Activated T-cell treated with anti-CD3 and anti-CD28 coated beads, Interleukin-2, amount 50 U/mL, for 24 hours (primary cell): ENCODE measurements around the gene RNPS1.
A peak's percentile ranks its signal among the peaks of the same experiment; 100 is the strongest.

Experiments
- DNase-seq: peaks from one replicate; pipeline ENCODE4 v3.0.0-alpha.2; 2020
- H3K27ac Mint-ChIP-seq: 2 replicates; pipeline ENCODE4 v1.8.0; 2020; ENCODE audit warnings: mild to moderate bottlenecking, mixed read lengths
- H3K27me3 Mint-ChIP-seq: 2 replicates; pipeline ENCODE4 v1.8.0; 2020; ENCODE audit warnings: mixed read lengths
- H3K36me3 Mint-ChIP-seq: 2 replicates; pipeline ENCODE4 v1.8.0; 2020; ENCODE audit warnings: low read depth, mixed read lengths
- H3K4me1 Mint-ChIP-seq: 2 replicates; pipeline ENCODE4 v1.8.0; 2020; ENCODE audit warnings: low read depth, mixed read lengths
- H3K4me3 Mint-ChIP-seq: 2 replicates; pipeline ENCODE4 v1.8.0; 2020; ENCODE audit warnings: mild to moderate bottlenecking, moderate library complexity, mixed read lengths
- H3K9me3 Mint-ChIP-seq: 2 replicates; pipeline ENCODE4 v1.8.0; 2020; ENCODE audit warnings: mixed read lengths

The RNPS1 gene

DNA sequence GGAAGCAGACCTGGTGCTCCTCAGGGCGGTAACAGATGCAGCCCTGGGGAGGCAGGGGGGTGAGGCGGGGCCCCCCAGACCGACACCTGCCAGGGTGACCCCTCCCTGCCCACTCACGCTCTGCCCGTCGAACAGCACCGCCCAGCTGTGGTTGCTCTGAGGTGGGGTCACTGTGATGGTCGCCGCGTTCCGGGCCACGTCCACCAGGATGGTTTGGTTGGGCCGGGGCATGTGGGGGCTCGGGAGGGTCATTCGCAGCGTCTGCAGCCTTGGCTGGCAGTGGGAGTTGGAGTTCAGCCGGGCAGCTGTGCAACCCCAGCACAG, 58.0 kb downstream of the RNPS1 start:
- DNase-seq, result no peak
- Mint-ChIP-seq H3K9me3 (no peaks in the 10 kb centered on the region), H3K4me3 (no peak overlapping the region), H3K36me3 (peaks cover 70% of the 10 kb centered on the region), H3K4me1 (peaks cover 37% of the 10 kb centered on the region), H3K27me3 (no peaks in the 10 kb centered on the region), H3K27ac (no peak overlapping the region)

GRCh38 chr16:2209258-2210008, 58.5 kb downstream of the RNPS1 start:
- Mint-ChIP-seq H3K9me3 (no peaks in the 10 kb centered on the region), H3K27me3 (no peaks in the 10 kb centered on the region), H3K4me3 (no peak overlapping the region), H3K4me1 (peaks cover 41% of the 10 kb centered on the region), H3K27ac (no peak overlapping the region), H3K36me3 (peaks cover 70% of the 10 kb centered on the region)
- no peak for DNase-seq

GRCh38 chr16:2208772-2209171, 59.2 kb downstream of the RNPS1 start:
- Mint-ChIP-seq H3K27ac (no peak overlapping the region), H3K4me3 (no peak overlapping the region), H3K4me1 (peaks cover 43% of the 10 kb centered on the region), H3K36me3 (peaks cover 70% of the 10 kb centered on the region), H3K9me3 (no peaks in the 10 kb centered on the region), H3K27me3 (no peaks in the 10 kb centered on the region)
- DNase-seq, result no peak

DNA sequence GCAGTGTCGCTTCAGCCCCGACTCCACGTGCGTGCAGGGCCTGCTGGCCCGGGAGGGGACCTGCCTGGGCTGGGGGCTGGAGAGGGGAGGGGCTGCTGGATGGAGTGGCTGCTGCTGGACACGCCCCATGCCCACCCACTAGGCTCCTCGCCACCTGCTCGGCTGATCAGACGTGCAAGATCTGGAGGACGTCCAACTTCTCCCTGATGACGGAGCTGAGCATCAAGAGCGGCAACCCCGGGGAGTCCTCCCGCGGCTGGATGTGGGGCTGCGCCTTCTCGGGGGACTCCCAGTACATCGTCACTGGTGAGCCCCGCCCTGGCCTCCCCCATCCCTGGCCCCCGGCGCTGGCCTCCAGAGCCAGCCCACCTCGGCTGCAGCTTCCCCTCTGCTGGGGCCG, 59.6 kb downstream of the RNPS1 start:
- Mint-ChIP-seq H3K4me3 (peak overlapping the region; percentile 91), H3K4me1 (peaks cover 42% of the 10 kb centered on the region), H3K27ac (no peak overlapping the region), H3K36me3 (peaks cover 66% of the 10 kb centered on the region), H3K9me3 (no peaks in the 10 kb centered on the region), H3K27me3 (no peaks in the 10 kb centered on the region)
- no peak for DNase-seq

DNA sequence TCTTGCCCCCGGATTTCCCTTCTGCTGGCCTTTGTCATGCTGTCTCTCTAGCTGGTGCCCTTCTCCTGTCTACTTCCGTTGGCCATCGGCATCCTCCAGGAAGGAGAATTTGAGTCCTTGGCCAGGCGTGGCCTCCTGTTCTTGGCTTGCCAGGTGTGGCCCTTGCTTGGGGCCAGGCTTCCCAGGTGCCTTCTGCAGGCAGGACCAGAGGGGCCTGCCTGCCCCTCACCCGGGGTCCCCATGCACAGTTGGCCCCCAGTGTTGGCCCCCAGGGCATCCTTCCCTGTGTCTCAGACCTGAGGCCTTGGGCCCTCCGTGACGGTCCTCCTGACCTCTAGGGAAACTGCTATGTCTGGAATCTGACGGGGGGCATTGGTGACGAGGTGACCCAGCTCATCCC, 60.1 kb downstream of the RNPS1 start:
- no peak for DNase-seq
- no peaks in the 10 kb centered on the region for H3K27me3 Mint-ChIP-seq
- H3K9me3 Mint-ChIP-seq, result no peaks in the 10 kb centered on the region
- H3K4me3 Mint-ChIP-seq, result peak overlapping the region; percentile 91
- H3K27ac Mint-ChIP-seq, result peak overlapping the region; percentile 78
- H3K4me1 Mint-ChIP-seq, result peaks cover 38% of the 10 kb centered on the region
- peaks cover 61% of the 10 kb centered on the region for H3K36me3 Mint-ChIP-seq

- Mint-ChIP-seq H3K27me3 (no peaks in the 10 kb centered on the region), H3K9me3 (no peaks in the 10 kb centered on the region), H3K4me3 (peak overlapping the region; percentile 91), H3K36me3 (peaks cover 52% of the 10 kb centered on the region), H3K4me1 (peaks cover 30% of the 10 kb centered on the region), H3K27ac (peak overlapping the region; percentile 91)
- no peak for DNase-seq
Observed at GRCh38 chr16:2206780-2207433, 61.0 kb downstream of the RNPS1 start.

DNA sequence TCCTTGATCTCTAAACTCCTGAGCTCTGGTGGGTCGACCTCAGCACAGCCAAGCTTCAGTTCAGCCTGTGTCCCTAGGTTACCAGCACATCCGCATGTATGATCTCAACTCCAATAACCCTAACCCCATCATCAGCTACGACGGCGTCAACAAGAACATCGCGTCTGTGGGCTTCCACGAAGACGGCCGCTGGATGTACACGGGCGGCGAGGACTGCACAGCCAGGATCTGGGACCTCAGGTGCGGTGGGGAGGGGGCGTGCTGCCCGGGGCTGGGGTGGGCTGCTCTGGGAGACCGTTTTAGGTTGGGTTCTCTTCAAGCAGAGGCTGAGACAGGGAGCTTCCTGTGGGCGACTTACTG, 61.5 kb downstream of the RNPS1 start:
- H3K27ac Mint-ChIP-seq, result peak overlapping the region; percentile 91
- peaks cover 47% of the 10 kb centered on the region for H3K36me3 Mint-ChIP-seq
- no peaks in the 10 kb centered on the region for H3K27me3 Mint-ChIP-seq
- no peak for DNase-seq
- H3K4me1 Mint-ChIP-seq, result peaks cover 27% of the 10 kb centered on the region
- peak overlapping the region; percentile 91 for H3K4me3 Mint-ChIP-seq
- no peaks in the 10 kb centered on the region for H3K9me3 Mint-ChIP-seq

DNA sequence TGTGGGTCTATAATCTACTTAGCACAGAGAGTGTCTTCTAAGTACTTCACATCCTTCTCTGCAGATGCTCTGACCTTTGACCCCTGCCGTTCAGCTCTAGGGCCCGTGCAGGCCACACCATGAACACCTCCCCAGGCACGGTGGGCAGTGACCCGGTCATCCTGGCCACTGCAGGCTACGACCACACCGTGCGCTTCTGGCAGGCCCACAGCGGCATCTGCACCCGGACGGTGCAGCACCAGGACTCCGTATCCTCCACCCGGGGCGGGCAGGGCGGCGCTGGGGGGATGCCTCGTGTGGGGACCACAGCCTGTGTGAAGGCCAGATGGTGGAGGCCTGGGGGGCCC, 62.0 kb downstream of the RNPS1 start:
- no peak for DNase-seq
- H3K27me3 Mint-ChIP-seq, result no peaks in the 10 kb centered on the region
- no peaks in the 10 kb centered on the region for H3K9me3 Mint-ChIP-seq
- H3K4me3 Mint-ChIP-seq, result peak overlapping the region; percentile 91
- peaks cover 46% of the 10 kb centered on the region for H3K36me3 Mint-ChIP-seq
- H3K27ac Mint-ChIP-seq, result peak overlapping the region; percentile 91
- peaks cover 27% of the 10 kb centered on the region for H3K4me1 Mint-ChIP-seq

GRCh38 chr16:2205104-2205966, 62.6 kb downstream of the RNPS1 start, which contains the start of gene MLST8:
Gene MLST8 (plus strand): TSS chr16:2205454. CDS start chr16:2206086, 632 bp downstream.
- Mint-ChIP-seq H3K4me1 (peaks cover 27% of the 10 kb centered on the region), H3K9me3 (no peaks in the 10 kb centered on the region), H3K36me3 (peaks cover 45% of the 10 kb centered on the region), H3K27ac (peak within 1 kb of the TSS; percentile 91), H3K27me3 (no peaks in the 10 kb centered on the region), H3K4me3 (peak within 1 kb of the TSS; percentile 91)
- peak; percentile 95 for DNase-seq

GRCh38 chr16:2204416-2205103, 63.4 kb downstream of the RNPS1 start:
- Mint-ChIP-seq H3K9me3 (no peaks in the 10 kb centered on the region), H3K4me1 (peaks cover 27% of the 10 kb centered on the region), H3K27ac (peak overlapping the region; percentile 51), H3K4me3 (peak overlapping the region; percentile 91), H3K27me3 (no peaks in the 10 kb centered on the region), H3K36me3 (peaks cover 38% of the 10 kb centered on the region)
- no peak for DNase-seq
